OCI-LY7 (cell line): ENCODE measurements around the gene ZMIZ1. TPM values are rescaled to one million over a fixed set of nuclear protein-coding genes. Genes with fewer than 3 reads are reported as not detected.
"Not testable (repeated sequence)": the region's sequence is repeated elsewhere in the genome, so short reads cannot be mapped to it uniquely, and the experiment has no call there.

ENCODE experiments used
- BruUV-seq: library from RNA; stranded (reverse); fragments of 400-500 nt; replicated peaks from 2 replicates; lab custom pipeline; 2021; lab: Mats Ljungman, UMichigan
- CTCF ChIA-PET: fragments of 300-600 bp; sonication (Branson Sonifier 250); formaldehyde crosslinking; loops from one replicate; lab custom pipeline; 2022; ENCODE audit warnings: antibody characterized with exemption; ENCODE audit not compliant: unreplicated experiment; lab: Charles Lee
- POLR2A ChIA-PET: fragments of 300-600 bp; sonication (Branson Sonifier 250); formaldehyde crosslinking; loops from one replicate; lab custom pipeline; 2022; ENCODE audit warnings: antibody characterized with exemption; lab: Charles Lee
- DNase-seq: peaks from one replicate; pipeline ENCODE4 v3.0.0-alpha.2; 2015; ENCODE audit warnings: low spot score
- H2AFZ ChIP-seq: fragments of 200-600 bp; sonication (generic), shearing (Covaris generic); 2 replicates; pipeline ENCODE4 v1.6.1; 2014; ENCODE audit warnings: mild to moderate bottlenecking, antibody characterized with exemption, low read length, moderate library complexity
- H3K27ac ChIP-seq: fragments of 200-600 bp; sonication (generic); 2 replicates; pipeline ENCODE4 v1.5.1; 2014; ENCODE audit warnings: mixed run types, low read depth, mild to moderate bottlenecking, moderate library complexity, low read length, inconsistent platforms; ENCODE audit not compliant: poor library complexity, severe bottlenecking
- H3K36me3 ChIP-seq: fragments of 200-600 bp; sonication (generic); 2 replicates; pipeline ENCODE4 v1.6.1; 2014; ENCODE audit warnings: mild to moderate bottlenecking, antibody characterized with exemption, low read length, moderate library complexity, mixed read lengths; ENCODE audit not compliant: insufficient read depth
- H3K4me1 ChIP-seq: fragments of 200-600 bp; sonication (generic); 2 replicates; pipeline ENCODE4 v1.5.1; 2014; ENCODE audit warnings: mild to moderate bottlenecking, low read length; ENCODE audit not compliant: insufficient read depth, poor library complexity, severe bottlenecking
- H3K4me2 ChIP-seq: fragments of 200-600 bp; sonication (generic); 2 replicates; pipeline ENCODE4 v1.6.1; 2014; ENCODE audit warnings: mild to moderate bottlenecking, low read length
- H3K4me3 ChIP-seq: fragments of 200-600 bp; sonication (generic); 2 replicates; pipeline ENCODE4 v1.5.1; 2014; ENCODE audit warnings: mild to moderate bottlenecking, low read depth, low read length; ENCODE audit not compliant: poor library complexity, severe bottlenecking
- H3K79me2 ChIP-seq: fragments of 200-600 bp; sonication (generic); 2 replicates; pipeline ENCODE4 v1.6.1; 2016; ENCODE audit warnings: low read depth, mild to moderate bottlenecking, low read length, moderate library complexity, mixed read lengths; ENCODE audit not compliant: insufficient read depth
- H3K9me2 ChIP-seq: fragments of 200-600 bp; sonication (generic); 2 replicates; pipeline ENCODE4 v1.6.1; 2016; ENCODE audit warnings: mild to moderate bottlenecking, low read length, mixed read lengths; ENCODE audit not compliant: insufficient read depth
- H3K9me3 ChIP-seq: fragments of 200-600 bp; sonication (generic); 2 replicates; pipeline ENCODE4 v1.6.1; 2014; ENCODE audit warnings: mild to moderate bottlenecking, mixed run types, low read length, mixed read lengths
- H4K20me1 ChIP-seq: fragments of 200-600 bp; sonication (generic); 2 replicates; pipeline ENCODE4 v1.6.1; 2014; ENCODE audit warnings: mild to moderate bottlenecking, antibody characterized with exemption, low read length, moderate library complexity, mixed read lengths; ENCODE audit not compliant: insufficient read depth
- EZH2phosphoT487 ChIP-seq: fragments of 200-600 bp; sonication (generic); IDR thresholded peaks from 2 replicates; pipeline ENCODE4 v1.6.1; 2018; ENCODE audit warnings: low read depth, borderline replicate concordance, mild to moderate bottlenecking, mixed run types, antibody characterized with exemption, low read length, moderate library complexity, mixed read lengths
- intact Hi-C: fragments of 100-400 bp; cut with micrococcal nuclease; formaldehyde crosslinking; loops from one replicate; pipeline ENCODE4 v1.10.0; 2022; ENCODE audit not compliant: unreplicated experiment
- total RNA-seq, 2 experiments: library from RNA; depleted of rRNA in 1 of 2; stranded (reverse); fragments of >200 nt in 1 of 2; shearing (Covaris generic) in 1 of 2; gene quantifications; 2 replicates each; pipeline ENCODE4 v1.2.3, GENCODE V29; 2014 to 2022
- TF ChIP-seq, protein P1 (sequence below): fragments of 200-600 bp; sonication (generic); conservative IDR thresholded peaks from 2 replicates; pipeline ENCODE4 v1.5.1; 2014; ENCODE audit warnings: mild to moderate bottlenecking, antibody characterized with exemption, low read length, moderate library complexity, mixed read lengths

Gene ZMIZ1
- total RNA-seq, 2 experiments from 2014 or later: 20.4 to 66.9 TPM

DNA sequence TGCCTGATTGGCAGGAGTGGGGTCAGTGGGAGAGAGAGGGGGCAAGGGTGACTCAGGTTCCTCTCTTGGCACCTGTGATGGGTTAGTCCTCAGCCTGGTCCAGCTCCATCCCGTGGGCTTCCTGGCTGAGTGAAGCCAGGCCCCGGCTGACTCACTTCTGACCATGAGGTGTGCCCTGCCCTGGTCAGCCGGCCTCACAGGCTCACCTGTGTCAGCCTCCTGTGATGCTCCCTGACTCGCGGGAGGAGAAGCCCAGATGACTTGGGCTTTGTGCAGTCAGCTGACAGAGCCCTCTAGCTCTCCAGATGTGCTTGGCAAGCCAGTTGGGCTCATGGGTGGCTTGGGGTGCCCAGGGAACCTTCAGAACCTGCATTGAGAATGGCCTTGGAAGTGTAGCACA, 262.5 kb downstream of the ZMIZ1 start:
- Histone ChIP-seq H3K4me1 (no peaks in the 10 kb centered on the region), H3K9me3 (no peaks in the 10 kb centered on the region), H3K4me3 (no peak overlapping the region), H3K9me2 (no peaks in the 10 kb centered on the region), H4K20me1 (no peaks in the 10 kb centered on the region), H2AFZ (no peak overlapping the region), H3K4me2 (no peak overlapping the region), H3K79me2 (no peaks in the 10 kb centered on the region), H3K27ac (no peak overlapping the region), H3K36me3 (no peaks in the 10 kb centered on the region)
- CTCF ChIA-PET: no interaction called here
- DNase-seq: no peak
- TF ChIP-seq, protein P1, sequence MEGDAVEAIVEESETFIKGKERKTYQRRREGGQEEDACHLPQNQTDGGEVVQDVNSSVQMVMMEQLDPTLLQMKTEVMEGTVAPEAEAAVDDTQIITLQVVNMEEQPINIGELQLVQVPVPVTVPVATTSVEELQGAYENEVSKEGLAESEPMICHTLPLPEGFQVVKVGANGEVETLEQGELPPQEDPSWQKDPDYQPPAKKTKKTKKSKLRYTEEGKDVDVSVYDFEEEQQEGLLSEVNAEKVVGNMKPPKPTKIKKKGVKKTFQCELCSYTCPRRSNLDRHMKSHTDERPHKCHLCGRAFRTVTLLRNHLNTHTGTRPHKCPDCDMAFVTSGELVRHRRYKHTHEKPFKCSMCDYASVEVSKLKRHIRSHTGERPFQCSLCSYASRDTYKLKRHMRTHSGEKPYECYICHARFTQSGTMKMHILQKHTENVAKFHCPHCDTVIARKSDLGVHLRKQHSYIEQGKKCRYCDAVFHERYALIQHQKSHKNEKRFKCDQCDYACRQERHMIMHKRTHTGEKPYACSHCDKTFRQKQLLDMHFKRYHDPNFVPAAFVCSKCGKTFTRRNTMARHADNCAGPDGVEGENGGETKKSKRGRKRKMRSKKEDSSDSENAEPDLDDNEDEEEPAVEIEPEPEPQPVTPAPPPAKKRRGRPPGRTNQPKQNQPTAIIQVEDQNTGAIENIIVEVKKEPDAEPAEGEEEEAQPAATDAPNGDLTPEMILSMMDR: no peak
- no peak for TF ChIP-seq EZH2phosphoT487
- intact Hi-C loops: no loop called here
- POLR2A ChIA-PET: no interaction called here
- BruUV-seq: no TSS peak

GRCh38 chr10:79331709-79332108, 262.9 kb downstream of the ZMIZ1 start:
- TF ChIP-seq, protein P1: no peak
- no TSS peak for BruUV-seq
- Histone ChIP-seq H3K4me2 (no peak overlapping the region), H2AFZ (no peak overlapping the region), H3K36me3 (no peaks in the 10 kb centered on the region), H3K79me2 (no peaks in the 10 kb centered on the region), H3K9me3 (no peaks in the 10 kb centered on the region), H3K9me2 (no peaks in the 10 kb centered on the region), H3K4me1 (no peaks in the 10 kb centered on the region), H4K20me1 (no peaks in the 10 kb centered on the region), H3K4me3 (no peak overlapping the region), H3K27ac (no peak overlapping the region)
- CTCF ChIA-PET: no interaction called here
- intact Hi-C loops: no loop called here
- DNase-seq: no peak
- POLR2A ChIA-PET: no interaction called here

- H4K20me1 ChIP-seq, H2AFZ ChIP-seq, H3K4me2 ChIP-seq, intact Hi-C loops, H3K27ac ChIP-seq, BruUV-seq, H3K79me2 ChIP-seq, H3K4me1 ChIP-seq, H3K9me2 ChIP-seq, H3K9me3 ChIP-seq, H3K36me3 ChIP-seq, CTCF ChIA-PET, H3K4me3 ChIP-seq, DNase-seq: not testable (repeated sequence)
- POLR2A ChIA-PET: interaction anchor here (1.7 kb wide), 1 partner anchor 30 kb away, joined by 3 read pairs; no protein-coding TSS in a partner anchor
Measured at GRCh38 chr10:79332610-79333315, 264.0 kb downstream of the ZMIZ1 start.
